Measurements from ENCODE around the gene UGT1A1.
"Not testable (repeated sequence)": the region's sequence is repeated elsewhere in the genome, so short reads cannot be mapped to it uniquely, and the experiment has no call there.

UGT1A1 gene

DNA sequence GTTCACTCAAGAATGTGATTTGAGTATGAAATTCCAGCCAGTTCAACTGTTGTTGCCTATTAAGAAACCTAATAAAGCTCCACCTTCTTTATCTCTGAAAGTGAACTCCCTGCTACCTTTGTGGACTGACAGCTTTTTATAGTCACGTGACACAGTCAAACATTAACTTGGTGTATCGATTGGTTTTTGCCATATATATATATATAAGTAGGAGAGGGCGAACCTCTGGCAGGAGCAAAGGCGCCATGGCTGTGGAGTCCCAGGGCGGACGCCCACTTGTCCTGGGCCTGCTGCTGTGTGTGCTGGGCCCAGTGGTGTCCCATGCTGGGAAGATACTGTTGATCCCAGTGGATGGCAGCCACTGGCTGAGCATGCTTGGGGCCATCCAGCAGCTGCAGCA, at the start of gene UGT1A1:
Gene UGT1A1 (plus strand): TSS at position 228 of the 400 bp plus-strand sequence. CDS start 18 bp downstream, at position 246.
- peak; percentile 35 for DNase-seq (ENCODE audit: low spot score)

- peak; percentile 56 for DNase-seq (ENCODE audit: low spot score)
These were observed 48.6 kb upstream of the UGT1A1 start for GRCh38 chr2:233711312-233712008.

DNA sequence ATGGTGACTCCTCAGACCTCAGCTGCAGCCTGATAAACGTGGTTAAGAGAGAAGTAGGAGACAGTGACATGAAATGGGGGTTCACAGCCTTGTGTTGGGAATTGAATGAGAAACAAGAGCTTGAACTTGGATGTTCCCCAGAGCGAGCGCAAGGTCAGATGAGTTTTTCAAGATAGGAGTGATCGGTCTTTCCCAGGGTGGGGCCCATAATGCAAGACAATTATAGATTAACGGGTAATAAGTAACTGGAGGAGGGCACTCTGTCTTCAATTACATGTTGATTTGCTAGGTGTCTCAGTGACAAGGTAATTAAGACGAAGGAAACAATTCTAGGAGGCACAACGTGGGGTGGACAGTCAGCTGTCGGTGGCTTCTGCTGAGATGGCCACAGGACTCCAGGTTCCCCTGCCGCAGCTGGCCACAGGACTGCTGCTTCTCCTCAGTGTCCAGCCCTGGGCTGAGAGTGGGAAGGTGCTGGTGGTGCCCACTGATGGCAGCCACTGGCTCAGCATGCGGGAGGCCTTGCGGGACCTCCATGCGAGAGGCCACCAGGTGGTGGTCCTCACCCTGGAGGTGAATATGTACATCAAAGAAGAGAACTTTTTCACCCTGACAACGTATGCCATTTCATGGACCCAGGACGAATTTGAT, 47.3 kb upstream of the UGT1A1 start, which contains the start of gene UGT1A5:
Gene UGT1A5 (plus strand): TSS at position 297 of the 651 bp plus-strand sequence. CDS start 85 bp downstream, at position 382.
- DNase-seq (ENCODE audit: low spot score), result no peak

DNA sequence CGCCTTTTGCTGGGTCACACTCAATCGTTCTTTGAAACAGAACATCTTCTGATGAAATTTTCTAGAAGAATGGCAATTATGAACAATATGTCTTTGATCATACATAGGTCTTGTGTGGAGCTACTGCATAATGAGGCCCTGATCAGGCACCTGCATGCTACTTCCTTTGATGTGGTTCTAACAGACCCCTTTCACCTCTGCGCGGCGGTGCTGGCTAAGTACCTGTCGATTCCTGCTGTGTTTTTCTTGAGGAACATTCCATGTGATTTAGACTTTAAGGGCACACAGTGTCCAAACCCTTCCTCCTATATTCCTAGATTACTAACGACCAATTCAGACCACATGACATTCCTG, 46.8 kb upstream of the UGT1A1 start:
- DNase-seq (ENCODE audit: low spot score), result no peak

- no peak for DNase-seq (ENCODE audit: low spot score)
These were observed 45.9 kb upstream of the UGT1A1 start for GRCh38 chr2:233714121-233714520.

- no peak for DNase-seq (ENCODE audit: low spot score)
These were observed 41.5 kb upstream of the UGT1A1 start, which contains the start of gene UGT1A4 for GRCh38 chr2:233718552-233718951. Gene UGT1A4, plus strand, starts transcription at chr2:233718736. Its CDS starts 85 bp downstream, at chr2:233718821.

GRCh38 chr2:233728723-233729301, 31.3 kb upstream of the UGT1A1 start, which contains the start of gene UGT1A3:
Gene UGT1A3, plus strand, starts transcription at chr2:233729042. Its CDS starts 85 bp downstream, at chr2:233729127.
- no peak for DNase-seq (ENCODE audit: low spot score)

- DNase-seq (ENCODE audit: low spot score), result not testable (repeated sequence)
These were observed 23.0 kb upstream of the UGT1A1 start for GRCh38 chr2:233736868-233737653.

DNA sequence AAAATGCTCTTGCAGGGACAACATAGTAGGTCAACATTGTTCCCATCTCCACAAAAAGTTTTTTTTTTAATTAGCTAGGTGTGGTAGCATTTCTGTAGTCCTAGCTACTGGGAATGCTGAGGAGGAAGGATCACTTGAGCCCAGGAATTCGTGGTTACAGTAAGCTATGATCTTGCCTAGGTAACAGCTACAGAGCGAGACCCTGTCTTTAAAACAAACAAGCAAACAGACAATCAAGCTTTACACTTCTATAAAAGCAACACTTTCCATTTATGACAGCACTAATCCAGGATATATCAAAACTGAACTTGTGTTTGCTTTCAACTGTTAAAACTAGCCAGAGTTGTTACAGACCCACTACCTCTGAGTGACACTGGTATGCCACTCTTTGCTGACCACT, 19.2 kb upstream of the UGT1A1 start:
- DNase-seq (ENCODE audit: low spot score), result no peak

GRCh38 chr2:233743464-233744259, 16.4 kb upstream of the UGT1A1 start:
- no peak for DNase-seq (ENCODE audit: low spot score)

DNA sequence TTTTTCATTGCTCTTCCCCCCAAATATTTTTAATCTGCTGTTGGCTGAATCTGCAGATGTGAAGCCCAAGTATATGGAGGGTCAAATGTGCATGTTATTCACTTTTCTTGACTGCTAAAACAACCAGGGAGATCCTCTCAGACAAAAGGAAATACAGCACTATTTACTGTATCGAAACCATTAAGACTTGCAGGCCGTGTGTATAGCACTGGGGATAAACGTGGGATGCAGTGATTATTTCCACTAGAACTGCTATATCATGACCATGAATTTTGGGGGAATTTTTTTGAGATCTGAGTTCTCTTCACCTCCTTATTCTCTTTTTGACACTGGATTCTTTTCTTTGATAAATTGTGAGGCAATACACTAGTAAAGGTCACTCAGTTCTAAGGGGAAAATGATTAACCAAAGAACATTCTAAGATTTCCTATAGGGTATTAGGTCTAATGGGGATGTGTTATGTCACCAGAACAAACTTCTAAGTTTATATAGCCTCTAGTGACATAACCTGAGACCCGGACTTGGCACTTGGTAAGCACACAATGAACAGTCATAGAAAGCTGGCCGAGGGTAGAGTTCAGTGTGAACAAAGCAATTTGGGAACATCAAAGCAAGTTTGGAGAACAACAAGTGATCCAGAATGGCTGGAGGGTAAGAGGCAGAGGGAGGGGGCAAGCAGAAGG, 14.9 kb upstream of the UGT1A1 start:
- peak; percentile 49 for DNase-seq (ENCODE audit: low spot score)

- DNase-seq (ENCODE audit: low spot score), result not testable (repeated sequence)
These were observed 14.2 kb upstream of the UGT1A1 start for GRCh38 chr2:233745838-233746237.

GRCh38 chr2:233746475-233747282, 13.4 kb upstream of the UGT1A1 start:
- DNase-seq (ENCODE audit: low spot score), result no peak

GRCh38 chr2:233747283-233747544, 12.9 kb upstream of the UGT1A1 start:
- no peak for DNase-seq (ENCODE audit: low spot score)

GRCh38 chr2:233750689-233751088, 9.4 kb upstream of the UGT1A1 start:
- DNase-seq (ENCODE audit: low spot score), result not testable (repeated sequence)

DNA sequence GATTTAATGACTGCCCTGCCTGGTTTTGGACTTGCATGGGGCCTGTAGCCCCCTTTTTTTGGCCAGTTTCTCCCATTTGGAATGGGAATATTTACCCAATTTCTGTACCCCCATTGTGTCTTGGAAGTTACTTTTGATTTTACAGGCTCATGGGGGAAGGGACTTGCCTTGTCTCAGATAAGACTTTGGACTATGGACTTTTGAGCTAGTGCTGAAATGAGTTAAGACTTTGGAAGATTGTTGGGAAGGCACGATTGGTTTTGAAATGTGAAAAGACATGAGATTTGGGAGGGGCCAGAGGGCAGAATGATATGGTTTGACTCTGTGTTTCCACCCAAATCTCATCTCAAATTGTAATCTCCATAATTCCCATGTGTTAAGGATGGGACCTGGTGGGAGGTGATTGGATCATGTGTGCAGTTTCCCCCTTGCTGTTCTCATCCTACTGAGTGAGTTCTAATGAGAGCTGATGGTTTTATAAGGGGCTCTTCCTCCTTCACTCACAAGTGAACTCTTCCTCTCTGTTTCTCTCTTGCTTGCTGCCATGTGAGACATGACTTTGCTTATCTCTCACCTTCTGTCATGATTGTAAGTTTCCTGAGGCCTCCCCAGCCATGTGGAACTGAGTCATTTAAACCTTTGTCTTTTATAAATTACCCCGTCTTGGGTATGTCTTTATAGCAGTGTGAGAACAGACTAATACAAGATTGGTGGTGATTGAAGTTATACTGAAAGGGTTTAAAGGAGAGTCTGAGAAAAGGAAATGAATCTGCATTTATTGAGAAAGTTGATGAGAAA, 8.7 kb upstream of the UGT1A1 start:
- not testable (repeated sequence) for DNase-seq (ENCODE audit: low spot score)

- no peak for DNase-seq (ENCODE audit: low spot score)
These were observed 5.0 kb upstream of the UGT1A1 start for GRCh38 chr2:233754872-233755611.

DNA sequence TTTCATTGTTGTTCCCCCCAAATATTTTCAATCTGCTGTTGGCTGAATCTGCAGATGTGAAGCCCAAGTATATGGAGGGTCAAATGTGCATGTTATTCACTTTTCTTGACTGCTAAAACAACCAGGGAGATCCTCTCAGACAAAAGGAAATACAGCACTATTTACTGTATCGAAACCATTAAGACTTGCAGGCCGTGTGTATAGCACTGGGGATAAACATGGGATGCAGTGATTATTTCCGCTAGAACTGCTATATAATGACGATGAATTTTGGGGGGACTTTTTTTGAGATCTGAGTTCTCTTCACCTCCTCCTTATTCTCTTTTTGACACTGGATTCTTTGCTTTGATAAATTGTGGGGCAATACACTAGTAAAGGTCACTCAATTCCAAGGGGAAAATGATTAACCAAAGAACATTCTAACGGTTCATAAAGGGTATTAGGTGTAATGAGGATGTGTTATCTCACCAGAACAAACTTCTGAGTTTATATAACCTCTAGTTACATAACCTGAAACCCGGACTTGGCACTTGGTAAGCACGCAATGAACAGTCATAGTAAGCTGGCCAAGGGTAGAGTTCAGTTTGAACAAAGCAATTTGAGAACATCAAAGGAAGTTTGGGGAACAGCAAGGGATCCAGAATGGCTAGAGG, 3.5 kb upstream of the UGT1A1 start:
- peak; percentile 70 for DNase-seq (ENCODE audit: low spot score)
